ENCODE data around the gene LRP2BP. TPM values are rescaled to one million over a fixed set of nuclear protein-coding genes. Genes with fewer than 3 reads are reported as not detected.
"Not testable (repeated sequence)": the region's sequence is repeated elsewhere in the genome, so short reads cannot be mapped to it uniquely, and the experiment has no call there.

LRP2BP gene
- total RNA-seq, 1 donor from 2014 or later: 0.27 TPM

GRCh38 chr4:185363251-185363650, 32.5 kb downstream of the LRP2BP start:
- Histone ChIP-seq H2AFZ (ENCODE audit: low read depth, low read length) (no peak overlapping the region), H3K27me3 (ENCODE audit: insufficient read depth, low read length) (no peaks in the 10 kb centered on the region), H3K79me2 (ENCODE audit: insufficient read depth, low read length) (no peaks in the 10 kb centered on the region), H3K27ac (ENCODE audit: low read depth, low read length) (no peak overlapping the region), H3K4me3 (ENCODE audit: insufficient read depth, low read depth, low read length) (no peak overlapping the region), H3K9ac (ENCODE audit: low read length) (no peak overlapping the region), H3K4me1 (ENCODE audit: insufficient read depth, low read length) (peaks cover 26% of the 10 kb centered on the region), H3K9me3 (ENCODE audit: insufficient read depth, low read depth, low read length) (no peaks in the 10 kb centered on the region), H3K4me2 (ENCODE audit: low read length) (no peak overlapping the region), H3K36me3 (ENCODE audit: insufficient read depth, low read length) (peaks cover 7% of the 10 kb centered on the region), H4K20me1 (ENCODE audit: insufficient read depth, low read length) (no peaks in the 10 kb centered on the region)
- Mint-ChIP-seq H3K4me1 (ENCODE audit: low read depth, unreplicated experiment) (peaks cover 19% of the 10 kb centered on the region), H3K4me3 (ENCODE audit: unreplicated experiment) (no peak overlapping the region), H3K9me3 (ENCODE audit: unreplicated experiment) (peaks cover 2% of the 10 kb centered on the region), H3K27me3 (ENCODE audit: low read depth, unreplicated experiment) (no peaks in the 10 kb centered on the region), H3K27ac (ENCODE audit: unreplicated experiment) (no peak overlapping the region), H3K36me3 (ENCODE audit: low read depth, unreplicated experiment) (peaks cover 1% of the 10 kb centered on the region)
- no peak for TF ChIP-seq EZH2 (IDR thresholded peaks at IDR 0.05; ENCODE audit: insufficient read depth, low read length)
- TF ChIP-seq, protein P1, sequence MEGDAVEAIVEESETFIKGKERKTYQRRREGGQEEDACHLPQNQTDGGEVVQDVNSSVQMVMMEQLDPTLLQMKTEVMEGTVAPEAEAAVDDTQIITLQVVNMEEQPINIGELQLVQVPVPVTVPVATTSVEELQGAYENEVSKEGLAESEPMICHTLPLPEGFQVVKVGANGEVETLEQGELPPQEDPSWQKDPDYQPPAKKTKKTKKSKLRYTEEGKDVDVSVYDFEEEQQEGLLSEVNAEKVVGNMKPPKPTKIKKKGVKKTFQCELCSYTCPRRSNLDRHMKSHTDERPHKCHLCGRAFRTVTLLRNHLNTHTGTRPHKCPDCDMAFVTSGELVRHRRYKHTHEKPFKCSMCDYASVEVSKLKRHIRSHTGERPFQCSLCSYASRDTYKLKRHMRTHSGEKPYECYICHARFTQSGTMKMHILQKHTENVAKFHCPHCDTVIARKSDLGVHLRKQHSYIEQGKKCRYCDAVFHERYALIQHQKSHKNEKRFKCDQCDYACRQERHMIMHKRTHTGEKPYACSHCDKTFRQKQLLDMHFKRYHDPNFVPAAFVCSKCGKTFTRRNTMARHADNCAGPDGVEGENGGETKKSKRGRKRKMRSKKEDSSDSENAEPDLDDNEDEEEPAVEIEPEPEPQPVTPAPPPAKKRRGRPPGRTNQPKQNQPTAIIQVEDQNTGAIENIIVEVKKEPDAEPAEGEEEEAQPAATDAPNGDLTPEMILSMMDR (IDR thresholded peaks at IDR 0.05; ENCODE audit: insufficient read depth, low read depth, low read length): no peak
- FAIRE-seq (no peak), DNase-seq (ENCODE audit: low read depth) (no peak)

- not testable (repeated sequence) for H3K27ac Mint-ChIP-seq (ENCODE audit: unreplicated experiment); H3K9me3 ChIP-seq (ENCODE audit: insufficient read depth, low read depth, low read length); H3K36me3 ChIP-seq (ENCODE audit: insufficient read depth, low read length); H3K27ac ChIP-seq (ENCODE audit: low read depth, low read length); H4K20me1 ChIP-seq (ENCODE audit: insufficient read depth, low read length); H3K27me3 Mint-ChIP-seq (ENCODE audit: low read depth, unreplicated experiment); H3K4me3 ChIP-seq (ENCODE audit: insufficient read depth, low read depth, low read length); FAIRE-seq; H3K27me3 ChIP-seq (ENCODE audit: insufficient read depth, low read length); H3K4me2 ChIP-seq (ENCODE audit: low read length); H3K36me3 Mint-ChIP-seq (ENCODE audit: low read depth, unreplicated experiment); DNase-seq (ENCODE audit: low read depth); H3K4me3 Mint-ChIP-seq (ENCODE audit: unreplicated experiment); H2AFZ ChIP-seq (ENCODE audit: low read depth, low read length); H3K9me3 Mint-ChIP-seq (ENCODE audit: unreplicated experiment); H3K79me2 ChIP-seq (ENCODE audit: insufficient read depth, low read length); H3K9ac ChIP-seq (ENCODE audit: low read length)
- peaks cover 32% of the 10 kb centered on the region for H3K4me1 ChIP-seq (ENCODE audit: insufficient read depth, low read length)
- H3K4me1 Mint-ChIP-seq (ENCODE audit: low read depth, unreplicated experiment): peaks cover 20% of the 10 kb centered on the region
Observed at GRCh38 chr4:185362570-185362969, 33.2 kb downstream of the LRP2BP start.

- H3K4me1 Mint-ChIP-seq (ENCODE audit: low read depth, unreplicated experiment): peaks cover 26% of the 10 kb centered on the region
- no peak for FAIRE-seq
Observed at GRCh38 chr4:185361872-185362271, 33.9 kb downstream of the LRP2BP start.

More at GRCh38 chr4:185361872-185362271, 33.9 kb downstream of the LRP2BP start:
- no peak for TF ChIP-seq EZH2 (IDR thresholded peaks at IDR 0.05; ENCODE audit: insufficient read depth, low read length)
- TF ChIP-seq, protein P1 (IDR thresholded peaks at IDR 0.05; ENCODE audit: insufficient read depth, low read depth, low read length): no peak
- H3K9me3 Mint-ChIP-seq (ENCODE audit: unreplicated experiment): peaks cover 2% of the 10 kb centered on the region
- Histone ChIP-seq H3K79me2 (ENCODE audit: insufficient read depth, low read length) (no peaks in the 10 kb centered on the region), H3K9ac (ENCODE audit: low read length) (no peak overlapping the region), H3K36me3 (ENCODE audit: insufficient read depth, low read length) (peaks cover 7% of the 10 kb centered on the region), H3K27ac (ENCODE audit: low read depth, low read length) (no peak overlapping the region), H3K4me1 (ENCODE audit: insufficient read depth, low read length) (peaks cover 36% of the 10 kb centered on the region), H3K9me3 (ENCODE audit: insufficient read depth, low read depth, low read length) (no peaks in the 10 kb centered on the region), H3K27me3 (ENCODE audit: insufficient read depth, low read length) (no peaks in the 10 kb centered on the region), H4K20me1 (ENCODE audit: insufficient read depth, low read length) (no peaks in the 10 kb centered on the region), H2AFZ (ENCODE audit: low read depth, low read length) (no peak overlapping the region), H3K4me2 (ENCODE audit: low read length) (no peak overlapping the region), H3K4me3 (ENCODE audit: insufficient read depth, low read depth, low read length) (no peak overlapping the region)
- H3K27ac Mint-ChIP-seq (ENCODE audit: unreplicated experiment): no peak overlapping the region
- peaks cover 2% of the 10 kb centered on the region for H3K36me3 Mint-ChIP-seq (ENCODE audit: low read depth, unreplicated experiment)
- no peaks in the 10 kb centered on the region for H3K27me3 Mint-ChIP-seq (ENCODE audit: low read depth, unreplicated experiment)
- no peak for DNase-seq (ENCODE audit: low read depth)
- H3K4me3 Mint-ChIP-seq (ENCODE audit: unreplicated experiment): no peak overlapping the region
